ENCODE results near the gene CAMK2B. TPM values are rescaled to one million over a fixed set of nuclear protein-coding genes. Genes with fewer than 3 reads are reported as not detected.

CAMK2B gene
- total RNA-seq, 1 experiment from 2014 or later: 0.34 TPM

DNA sequence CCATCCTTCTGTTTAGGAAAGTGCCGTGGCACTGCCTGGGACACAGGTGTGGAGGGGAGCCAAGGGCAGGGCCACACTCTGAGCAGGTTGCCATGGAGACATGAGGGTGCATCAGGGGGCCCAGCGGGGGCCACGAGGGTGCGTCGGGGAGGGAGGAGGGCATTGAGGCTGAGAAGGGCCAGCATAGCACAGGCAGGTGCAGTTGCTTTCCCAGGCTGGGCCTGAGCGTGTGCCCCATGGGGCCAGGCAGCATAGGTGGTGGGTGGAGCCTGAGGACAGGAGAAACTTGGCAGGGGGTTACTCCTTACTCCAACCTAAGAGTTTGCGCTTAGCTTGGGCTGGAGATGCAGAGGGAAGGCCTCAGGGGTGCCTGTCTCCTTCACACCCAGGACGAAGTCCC lies 109.4 kb downstream of the CAMK2B start:
- no peak for DNase-seq (ENCODE audit: low read depth, low spot score)
- no peak for TF ChIP-seq EZH2phosphoT487 (IDR thresholded peaks at IDR 0.05; ENCODE audit: borderline replicate concordance)
- no peak for TF ChIP-seq JUND (IDR thresholded peaks at IDR 0.05)
- TF ChIP-seq ZNF274 (IDR thresholded peaks at IDR 0.05; ENCODE audit: low read depth, low read length): no peak
- TF ChIP-seq, protein P1, sequence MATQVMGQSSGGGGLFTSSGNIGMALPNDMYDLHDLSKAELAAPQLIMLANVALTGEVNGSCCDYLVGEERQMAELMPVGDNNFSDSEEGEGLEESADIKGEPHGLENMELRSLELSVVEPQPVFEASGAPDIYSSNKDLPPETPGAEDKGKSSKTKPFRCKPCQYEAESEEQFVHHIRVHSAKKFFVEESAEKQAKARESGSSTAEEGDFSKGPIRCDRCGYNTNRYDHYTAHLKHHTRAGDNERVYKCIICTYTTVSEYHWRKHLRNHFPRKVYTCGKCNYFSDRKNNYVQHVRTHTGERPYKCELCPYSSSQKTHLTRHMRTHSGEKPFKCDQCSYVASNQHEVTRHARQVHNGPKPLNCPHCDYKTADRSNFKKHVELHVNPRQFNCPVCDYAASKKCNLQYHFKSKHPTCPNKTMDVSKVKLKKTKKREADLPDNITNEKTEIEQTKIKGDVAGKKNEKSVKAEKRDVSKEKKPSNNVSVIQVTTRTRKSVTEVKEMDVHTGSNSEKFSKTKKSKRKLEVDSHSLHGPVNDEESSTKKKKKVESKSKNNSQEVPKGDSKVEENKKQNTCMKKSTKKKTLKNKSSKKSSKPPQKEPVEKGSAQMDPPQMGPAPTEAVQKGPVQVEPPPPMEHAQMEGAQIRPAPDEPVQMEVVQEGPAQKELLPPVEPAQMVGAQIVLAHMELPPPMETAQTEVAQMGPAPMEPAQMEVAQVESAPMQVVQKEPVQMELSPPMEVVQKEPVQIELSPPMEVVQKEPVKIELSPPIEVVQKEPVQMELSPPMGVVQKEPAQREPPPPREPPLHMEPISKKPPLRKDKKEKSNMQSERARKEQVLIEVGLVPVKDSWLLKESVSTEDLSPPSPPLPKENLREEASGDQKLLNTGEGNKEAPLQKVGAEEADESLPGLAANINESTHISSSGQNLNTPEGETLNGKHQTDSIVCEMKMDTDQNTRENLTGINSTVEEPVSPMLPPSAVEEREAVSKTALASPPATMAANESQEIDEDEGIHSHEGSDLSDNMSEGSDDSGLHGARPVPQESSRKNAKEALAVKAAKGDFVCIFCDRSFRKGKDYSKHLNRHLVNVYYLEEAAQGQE (IDR thresholded peaks at IDR 0.05; ENCODE audit: low read depth): no peak
- TF ChIP-seq EZH2 (IDR thresholded peaks at IDR 0.05): no peak
- TF ChIP-seq, protein P2, sequence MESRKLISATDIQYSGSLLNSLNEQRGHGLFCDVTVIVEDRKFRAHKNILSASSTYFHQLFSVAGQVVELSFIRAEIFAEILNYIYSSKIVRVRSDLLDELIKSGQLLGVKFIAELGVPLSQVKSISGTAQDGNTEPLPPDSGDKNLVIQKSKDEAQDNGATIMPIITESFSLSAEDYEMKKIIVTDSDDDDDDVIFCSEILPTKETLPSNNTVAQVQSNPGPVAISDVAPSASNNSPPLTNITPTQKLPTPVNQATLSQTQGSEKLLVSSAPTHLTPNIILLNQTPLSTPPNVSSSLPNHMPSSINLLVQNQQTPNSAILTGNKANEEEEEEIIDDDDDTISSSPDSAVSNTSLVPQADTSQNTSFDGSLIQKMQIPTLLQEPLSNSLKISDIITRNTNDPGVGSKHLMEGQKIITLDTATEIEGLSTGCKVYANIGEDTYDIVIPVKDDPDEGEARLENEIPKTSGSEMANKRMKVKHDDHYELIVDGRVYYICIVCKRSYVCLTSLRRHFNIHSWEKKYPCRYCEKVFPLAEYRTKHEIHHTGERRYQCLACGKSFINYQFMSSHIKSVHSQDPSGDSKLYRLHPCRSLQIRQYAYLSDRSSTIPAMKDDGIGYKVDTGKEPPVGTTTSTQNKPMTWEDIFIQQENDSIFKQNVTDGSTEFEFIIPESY (IDR thresholded peaks at IDR 0.05; ENCODE audit: extremely low read depth, insufficient replicate concordance, low read length): no peak
- no peak for TF ChIP-seq CEBPB (IDR thresholded peaks at IDR 0.05; ENCODE audit: low read depth)
- no peak for TF ChIP-seq ZFX (IDR thresholded peaks at IDR 0.05)
- no peak for TF ChIP-seq POLR2AphosphoS5 (IDR thresholded peaks at IDR 0.05; ENCODE audit: low read depth, low read length)
- ChIA-PET CTCF (no interaction called here), POLR2A (no interaction called here), RAD21 (ENCODE audit: low non-redundant PET in 1 of 2, low total read pairs in 2 of 2, uncharacterized antibody in 2 of 2, unreplicated experiment in 2 of 2) (no interaction called here)
- no peak overlapping the region for H3K27ac ChIP-seq (ENCODE audit: low read depth, low read length)
- H3K4me1 ChIP-seq (ENCODE audit: control insufficient read depth in 1 of 2, insufficient read depth in 2 of 2, low read length in 2 of 2): no peaks in the 10 kb centered on the region
- H3K9me3 ChIP-seq (ENCODE audit: control insufficient read depth in 1 of 2, insufficient read depth in 1 of 2, low read depth in 1 of 2, low read length in 2 of 2): no peaks in the 10 kb centered on the region
- H3K9me2 ChIP-seq (ENCODE audit: insufficient read depth): no peaks in the 10 kb centered on the region
- no peaks in the 10 kb centered on the region for H3K27me3 ChIP-seq (ENCODE audit: insufficient read depth, low read length)
- H2AFZ ChIP-seq (ENCODE audit: low read depth, low read length, poor library complexity, severe bottlenecking): no peak overlapping the region
- BruUV-seq (replicated peaks): no TSS peak
- H3K36me3 ChIP-seq (ENCODE audit: control insufficient read depth in 1 of 2, insufficient read depth in 2 of 2, low read length in 2 of 2): peaks cover 8 to 9% of the 10 kb centered on the region in 2 experiments
- H3K79me2 ChIP-seq (ENCODE audit: insufficient read depth, low read length): no peaks in the 10 kb centered on the region
- H3K9ac ChIP-seq (ENCODE audit: low read length): no peak overlapping the region
- no peak overlapping the region for H3K4me3 ChIP-seq (replicated peaks in 1 of 2; ENCODE audit: low read depth in 1 of 2, low read length in 2 of 2)
- intact Hi-C loops (cut with micrococcal nuclease): no loop called here
- H3K4me2 ChIP-seq (ENCODE audit: low read length): no peak overlapping the region
- no peaks in the 10 kb centered on the region for H4K20me1 ChIP-seq (ENCODE audit: insufficient read depth)
- ATAC-seq: no peak
